HG02852 (cell line): Measurements from ENCODE around the gene SORBS2.

ENCODE experiments used
- ATAC-seq: cut with Tn5 transposase; IDR thresholded peaks from one replicate; pipeline ENCODE4 v1.9.1; 2021; ENCODE audit warnings: mild to moderate bottlenecking, moderate library complexity; ENCODE audit not compliant: unreplicated experiment

SORBS2 gene

DNA sequence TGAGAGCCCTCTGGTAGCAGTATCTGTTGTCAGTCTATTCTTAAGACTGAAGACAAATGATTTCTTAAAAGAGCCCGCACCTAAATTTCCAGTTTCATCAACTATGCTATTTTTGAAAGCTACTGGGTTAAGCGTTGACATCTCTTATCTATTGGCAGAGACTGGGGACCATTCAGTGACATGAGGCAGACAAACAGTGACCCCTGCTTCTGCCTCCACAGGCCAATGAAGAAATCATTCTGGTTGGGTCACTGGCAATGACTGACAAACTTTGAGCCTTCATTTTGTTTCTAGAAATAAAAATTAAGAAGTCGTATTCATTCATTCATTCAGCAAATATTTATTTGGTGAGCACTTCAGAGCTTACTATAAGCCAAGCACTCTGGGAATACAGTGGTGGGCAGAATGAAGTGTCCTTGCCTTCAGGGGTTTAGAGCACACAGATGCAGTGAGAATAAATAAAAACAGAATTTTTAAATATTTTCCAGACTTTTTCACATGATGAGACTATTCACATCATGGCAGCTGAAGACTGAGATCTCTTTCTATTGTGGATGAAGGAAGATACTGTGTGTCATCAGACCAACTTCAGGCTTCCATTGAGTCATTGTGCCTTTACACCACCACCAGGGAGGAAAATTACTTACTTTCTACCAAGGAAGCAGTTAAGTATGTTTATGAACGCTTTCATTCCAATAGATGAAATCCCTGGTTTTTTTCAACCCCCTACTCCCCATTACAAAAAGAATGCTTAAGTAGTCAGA, 36.0 kb downstream of the SORBS2 start:
- no peak for ATAC-seq

DNA sequence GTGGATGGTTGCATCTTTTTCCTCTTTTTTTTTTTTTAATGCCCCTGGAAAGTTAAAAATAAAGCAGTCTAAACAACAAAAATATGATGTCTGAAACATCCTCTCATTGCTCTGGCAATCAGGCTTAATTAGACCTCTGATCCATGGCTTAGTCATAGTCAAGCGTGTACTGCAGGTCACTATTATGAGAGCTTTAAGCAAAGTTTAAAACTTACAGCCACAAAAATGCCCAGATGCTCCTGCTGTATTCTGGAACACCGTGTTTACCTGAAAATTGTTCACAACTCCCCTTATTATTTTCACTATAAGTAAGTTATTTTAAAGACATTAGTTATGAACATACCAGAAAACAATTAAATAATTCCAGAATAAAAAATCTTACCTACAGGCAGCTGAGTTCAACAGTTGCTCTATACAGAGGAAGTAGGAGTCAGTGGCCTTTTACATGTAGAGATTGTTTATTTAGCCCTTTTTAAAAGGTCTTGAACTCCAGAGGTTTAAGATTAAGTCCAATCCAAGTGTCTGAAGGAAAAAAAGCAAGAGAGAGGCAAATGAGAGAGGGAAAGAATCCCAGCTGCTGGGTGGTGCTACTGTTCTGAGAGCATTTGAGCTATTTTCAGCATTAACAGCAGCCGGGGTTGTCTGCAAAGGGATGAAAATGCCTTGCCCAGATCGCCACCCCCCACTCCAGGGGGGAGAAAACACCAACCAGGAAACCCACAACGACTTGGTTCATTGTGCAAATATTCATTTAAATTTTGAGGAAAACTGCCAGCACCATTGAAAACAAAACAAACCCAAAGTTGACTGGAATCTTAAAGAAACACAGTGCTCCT, 36.9 kb downstream of the SORBS2 start:
- no peak for ATAC-seq

DNA sequence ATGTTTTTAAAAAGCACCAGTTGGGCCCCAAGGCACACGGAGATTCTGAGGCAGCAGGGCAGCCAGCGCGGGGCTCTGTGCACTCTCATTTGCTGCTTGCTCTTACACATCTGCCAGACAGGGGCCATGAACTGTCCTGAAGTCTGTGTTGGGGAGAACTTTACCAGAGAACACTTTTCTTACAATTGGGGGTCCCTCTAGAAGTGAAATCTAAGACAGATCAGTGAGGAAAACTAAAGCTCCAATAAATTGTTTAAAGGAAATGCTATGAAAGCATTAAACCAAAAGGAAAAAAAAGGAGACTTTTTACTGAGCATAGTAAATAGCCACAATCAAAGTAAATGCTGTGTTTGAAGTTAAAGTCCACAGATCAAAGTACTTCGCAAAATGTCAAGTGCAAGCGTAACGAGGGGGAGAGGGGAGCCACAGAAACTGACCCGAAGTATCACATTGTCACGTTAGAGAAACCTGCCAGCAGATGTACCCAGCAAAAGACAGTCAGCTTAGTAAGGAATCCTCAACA, 37.8 kb downstream of the SORBS2 start:
- ATAC-seq = no peak

DNA sequence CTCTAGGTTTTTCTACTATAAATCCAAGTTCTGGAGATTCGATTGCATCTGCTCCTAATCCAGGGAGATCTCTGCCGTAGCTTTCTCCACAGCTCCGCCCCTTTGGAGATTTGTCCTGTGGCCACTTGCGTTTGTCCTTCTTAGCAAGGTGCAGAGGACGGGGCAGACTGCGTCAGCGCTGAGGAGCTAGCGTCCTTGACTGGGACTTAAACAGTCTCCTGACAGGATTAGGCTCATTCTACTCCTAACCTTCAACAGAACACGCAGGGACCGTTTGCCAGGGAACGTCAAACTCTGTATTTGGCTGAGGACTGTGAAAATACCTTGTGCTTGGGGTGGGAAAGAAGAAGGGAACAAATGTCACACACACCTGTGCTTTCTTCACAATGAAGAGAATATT, 38.6 kb downstream of the SORBS2 start:
- no peak for ATAC-seq

DNA sequence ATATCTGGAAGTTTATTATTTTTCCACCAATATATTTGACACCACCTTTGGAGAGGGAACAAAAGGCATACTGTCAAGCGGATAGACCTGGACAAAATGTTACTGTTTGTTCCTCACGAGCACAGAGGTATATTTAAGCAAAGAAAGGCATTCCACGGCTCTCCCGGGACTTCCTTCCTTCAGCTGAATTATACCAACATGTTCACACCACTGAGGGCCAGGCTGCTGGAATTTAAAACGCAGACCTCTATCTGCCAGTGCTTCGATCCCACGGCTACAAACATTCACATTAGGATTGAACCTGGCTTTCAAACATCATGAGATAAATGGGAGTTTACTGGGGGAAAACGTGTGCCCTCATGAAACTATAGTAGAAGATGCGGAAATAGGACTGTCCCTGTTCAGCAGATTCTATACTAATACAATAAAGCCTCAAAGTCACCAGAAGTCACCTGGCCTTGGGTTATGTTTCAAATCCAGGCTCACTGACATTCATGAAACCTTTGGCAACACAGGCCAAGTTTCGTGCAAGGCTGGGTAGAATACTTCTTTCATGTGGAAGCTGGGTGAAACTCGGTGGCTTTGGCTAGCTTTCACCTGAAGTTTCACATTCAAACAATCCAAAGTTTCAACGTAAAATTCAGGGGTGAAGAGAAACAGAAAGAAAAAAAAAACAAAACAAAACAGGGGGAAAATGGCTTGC, 39.5 kb downstream of the SORBS2 start:
- no peak for ATAC-seq

DNA sequence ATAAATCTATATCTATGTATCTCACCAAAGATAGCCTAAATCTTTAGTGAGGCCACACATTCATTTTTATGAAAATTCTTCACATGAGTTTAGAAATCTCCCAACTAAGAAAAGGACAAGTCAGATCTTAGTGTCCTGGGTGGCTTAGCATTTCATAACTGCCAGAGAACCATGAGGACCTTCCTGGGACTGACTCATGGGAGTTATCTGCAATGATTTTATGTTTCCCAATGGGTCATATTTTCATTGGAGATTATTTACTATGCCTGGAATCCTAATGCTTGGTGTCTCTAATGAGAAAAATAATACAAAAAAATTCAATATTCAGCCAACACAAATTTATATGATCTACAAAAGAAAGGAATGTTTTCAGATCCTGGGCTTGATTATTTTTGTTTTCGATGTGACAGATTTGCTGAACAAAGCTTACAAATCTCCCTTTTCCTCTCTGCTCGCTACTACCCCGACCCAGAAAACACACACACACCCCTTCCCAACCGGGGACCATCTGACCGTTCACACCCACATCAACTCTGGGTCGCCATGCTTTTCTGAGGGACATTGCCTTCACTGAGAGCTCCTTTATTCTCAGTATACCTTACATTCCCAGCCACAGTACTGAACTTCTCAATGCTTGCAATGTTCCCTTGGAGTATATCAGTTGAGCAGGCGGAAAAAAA, 40.1 kb downstream of the SORBS2 start:
- ATAC-seq = no peak

DNA sequence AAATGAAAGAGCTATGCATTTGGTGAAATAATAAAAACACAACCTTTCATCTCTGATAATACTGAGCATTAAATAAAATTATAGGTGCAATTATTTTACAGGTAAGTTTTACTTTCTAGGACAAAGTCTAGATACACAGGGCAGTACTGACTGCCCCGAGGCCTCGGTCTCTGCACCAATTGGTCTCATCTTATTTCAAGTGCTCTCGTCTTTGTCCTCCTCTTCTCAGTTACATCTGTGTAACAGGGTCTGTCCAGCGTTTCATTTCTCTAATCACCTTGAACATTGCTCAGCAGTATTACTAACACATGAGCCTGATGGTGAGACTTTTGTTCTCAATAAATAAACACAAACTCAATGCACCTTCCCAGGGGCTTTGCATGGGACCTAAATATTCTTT, 44.5 kb downstream of the SORBS2 start:
- ATAC-seq = no peak

DNA sequence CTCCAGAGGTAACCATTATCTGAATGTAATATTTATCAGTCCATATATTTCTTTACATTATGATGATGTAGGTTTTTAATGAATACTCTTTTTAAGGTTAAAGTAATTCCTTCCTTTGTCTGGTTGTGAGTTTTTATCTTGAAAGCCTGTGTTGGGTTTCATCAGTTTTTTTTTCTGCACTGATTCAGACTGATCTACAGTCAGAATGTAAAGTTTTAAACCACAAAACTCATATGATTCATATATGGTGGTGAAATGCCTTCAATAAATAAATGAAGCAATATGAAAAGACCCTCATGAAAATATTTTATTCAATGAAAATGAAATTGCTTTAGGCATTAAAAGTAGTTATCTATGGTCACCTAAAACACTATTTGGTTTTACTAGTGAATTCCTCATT, 47.1 kb downstream of the SORBS2 start:
- ATAC-seq = no peak

DNA sequence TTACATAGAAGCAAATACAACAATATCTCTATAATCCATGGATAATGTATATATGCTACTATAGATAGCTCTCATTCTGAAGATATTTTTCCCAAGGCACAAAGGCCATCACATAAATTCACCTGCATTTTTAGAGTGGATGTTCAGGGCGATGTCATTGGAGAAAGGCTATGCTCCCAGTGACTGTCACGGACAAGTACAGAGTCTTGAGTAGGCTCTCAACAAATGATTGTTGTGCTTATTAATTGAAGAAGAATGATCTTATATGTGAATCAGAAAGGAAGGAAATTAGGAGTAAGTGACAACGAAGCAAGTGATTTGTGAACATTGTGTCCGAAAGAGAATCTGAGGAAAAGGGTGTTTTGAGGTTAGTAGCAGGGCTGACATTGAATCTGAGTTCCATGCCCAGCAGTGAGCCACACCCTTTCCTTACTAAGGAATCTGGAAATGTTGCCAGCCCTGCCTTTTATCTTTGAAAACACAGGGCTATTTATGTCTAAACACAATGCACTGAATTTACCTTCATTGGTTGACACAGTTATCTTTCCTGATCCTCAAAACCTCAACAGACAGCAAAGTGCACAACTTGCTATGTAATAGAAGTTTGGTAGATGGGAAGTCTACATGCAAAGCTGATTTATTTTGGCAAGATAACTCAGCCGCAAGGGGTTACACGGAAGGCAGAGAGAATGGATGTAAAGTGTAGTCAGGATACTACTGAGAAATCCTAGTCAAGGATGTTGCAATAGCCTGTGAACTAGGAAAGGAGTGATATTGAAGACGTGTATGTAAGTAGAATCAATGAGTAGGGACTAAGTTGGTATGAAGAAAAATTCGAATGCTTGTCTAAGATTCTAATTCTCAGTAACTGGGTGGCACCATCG, 50.4 kb downstream of the SORBS2 start:
- ATAC-seq = no peak

DNA sequence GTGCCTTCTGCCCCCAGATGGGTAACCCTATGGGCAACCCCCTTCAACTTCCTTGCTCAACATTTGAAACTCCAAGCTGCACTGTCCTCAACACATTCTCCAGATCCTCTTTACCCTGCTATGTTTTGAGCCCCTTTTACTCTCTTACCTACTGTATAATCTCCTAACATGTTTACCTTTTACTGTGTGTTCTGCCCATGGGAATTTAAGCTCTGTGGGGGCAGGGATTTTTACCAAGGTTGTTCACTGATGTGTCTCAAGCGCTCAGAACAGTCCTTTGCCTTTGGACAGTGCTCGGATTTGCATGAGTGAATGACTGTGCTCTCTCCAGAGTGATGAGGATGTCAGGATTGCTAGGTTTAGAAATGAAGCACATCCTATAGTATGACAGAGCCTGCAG, 53.2 kb downstream of the SORBS2 start:
- no peak for ATAC-seq

DNA sequence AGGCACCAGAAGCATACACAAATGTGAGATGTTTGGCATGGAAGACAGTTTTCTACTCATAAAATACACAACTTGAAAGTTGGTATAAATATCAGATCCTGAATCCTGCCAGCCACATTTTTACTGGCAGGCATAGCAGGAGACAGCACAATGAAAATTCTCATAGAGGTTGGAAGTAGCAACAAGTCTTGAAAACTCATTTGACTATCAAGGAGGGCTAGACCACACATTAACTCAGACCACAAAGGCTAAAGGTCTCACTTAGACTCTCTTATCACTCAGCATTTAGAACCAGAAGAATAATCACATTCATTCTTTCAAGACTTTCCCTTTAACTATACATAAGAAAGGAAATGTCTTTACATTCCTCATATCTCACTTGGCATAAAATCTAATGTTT, 56.5 kb downstream of the SORBS2 start:
- ATAC-seq = no peak

DNA sequence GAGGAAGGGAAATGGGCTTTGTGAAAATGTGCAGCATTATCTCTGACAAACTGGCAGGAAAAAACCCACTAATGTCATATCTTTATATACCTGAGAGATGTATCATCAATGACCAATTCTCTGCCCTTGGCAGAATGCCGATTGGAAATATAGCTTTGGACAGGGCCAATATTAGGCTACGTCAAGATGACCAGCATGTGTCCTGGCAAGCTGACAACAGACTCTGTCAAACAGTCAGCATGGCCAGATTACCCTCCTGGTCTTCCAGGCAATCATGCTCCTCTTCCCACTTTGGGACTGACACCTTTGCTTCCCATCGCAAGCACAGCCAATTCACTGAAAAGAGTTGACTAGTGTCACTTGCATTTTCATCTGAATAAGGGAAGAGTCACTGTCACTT, 57.0 kb downstream of the SORBS2 start:
- ATAC-seq = no peak

DNA sequence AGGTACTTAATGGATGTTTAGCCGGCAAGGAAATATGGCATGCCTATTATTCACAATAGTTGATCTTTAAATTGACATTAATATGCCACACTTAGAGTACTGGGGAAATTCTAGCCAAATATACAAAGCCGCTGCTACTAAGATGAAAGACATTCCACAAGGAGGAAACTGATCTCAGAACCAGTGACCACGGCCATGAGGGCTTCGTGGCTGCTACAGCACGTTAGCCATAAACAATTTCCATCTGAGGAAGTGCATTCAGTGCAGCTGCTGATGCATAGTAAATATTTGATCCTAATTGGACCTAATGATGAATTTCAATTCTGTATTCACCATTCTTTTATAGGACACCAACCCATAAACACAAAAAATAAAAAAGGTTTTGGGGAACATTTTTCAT, 59.1 kb downstream of the SORBS2 start:
- ATAC-seq = no peak

DNA sequence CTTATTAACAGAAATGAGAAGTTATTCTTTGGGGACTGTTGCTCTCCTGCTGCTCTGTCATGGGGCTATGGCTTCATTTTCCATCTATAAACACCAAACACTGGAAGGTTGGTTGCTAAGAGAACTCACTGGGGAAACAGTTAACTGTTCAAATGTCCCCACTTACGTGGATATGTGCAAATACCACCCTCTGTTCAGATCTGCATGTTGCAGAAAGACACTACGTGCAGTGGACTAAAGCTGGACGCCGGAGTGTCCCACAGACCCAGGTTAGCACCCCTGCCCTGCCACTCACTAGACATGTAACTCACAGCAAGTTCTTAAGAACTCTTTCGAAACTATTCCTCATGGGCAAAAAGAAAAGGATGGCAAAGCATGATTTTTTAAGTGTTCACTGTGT, 62.1 kb downstream of the SORBS2 start:
- no peak for ATAC-seq

DNA sequence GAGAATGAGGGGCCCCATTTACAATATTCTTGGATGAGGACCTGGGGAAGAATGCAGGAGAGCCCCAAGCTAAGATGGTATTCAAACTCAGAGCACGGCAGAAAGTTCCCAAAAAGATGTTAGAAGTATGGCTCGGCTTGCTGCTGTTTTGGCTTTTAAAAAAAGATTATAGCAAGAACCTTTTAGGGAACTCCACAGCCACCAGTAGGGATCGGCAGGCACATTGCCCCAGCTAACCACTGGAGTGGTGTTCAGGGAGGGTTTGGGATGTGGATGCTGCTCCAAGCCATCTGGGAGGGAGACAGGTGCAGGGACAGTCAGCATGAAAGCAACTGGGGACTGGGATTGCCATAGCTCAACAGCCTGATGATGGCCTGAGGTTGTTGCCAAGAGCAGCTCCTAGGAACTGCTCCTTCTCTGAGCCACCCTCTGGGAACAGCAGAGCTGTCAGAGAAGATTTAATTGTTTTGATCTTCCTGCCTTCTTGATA, 63.0 kb downstream of the SORBS2 start:
- ATAC-seq = no peak

DNA sequence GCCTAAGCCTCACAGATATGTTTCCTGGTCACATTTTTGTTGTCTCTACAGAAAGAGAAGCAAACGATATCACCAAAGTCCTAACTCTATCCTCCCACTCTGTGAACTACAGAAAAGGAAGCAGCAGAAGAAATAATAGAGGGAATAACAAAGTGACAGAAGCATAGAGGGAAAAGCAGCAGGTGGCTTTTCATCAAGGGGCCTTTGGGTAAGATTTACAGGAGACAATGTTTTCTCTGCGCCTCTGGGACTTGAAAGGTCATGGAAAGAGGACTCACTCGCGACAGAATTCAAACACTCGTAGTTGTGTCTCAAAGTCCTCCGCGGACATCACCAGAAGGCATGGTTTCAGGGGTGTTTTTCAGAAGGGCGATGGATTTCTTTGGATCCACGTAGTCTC, 66.1 kb downstream of the SORBS2 start:
- ATAC-seq = no peak

DNA sequence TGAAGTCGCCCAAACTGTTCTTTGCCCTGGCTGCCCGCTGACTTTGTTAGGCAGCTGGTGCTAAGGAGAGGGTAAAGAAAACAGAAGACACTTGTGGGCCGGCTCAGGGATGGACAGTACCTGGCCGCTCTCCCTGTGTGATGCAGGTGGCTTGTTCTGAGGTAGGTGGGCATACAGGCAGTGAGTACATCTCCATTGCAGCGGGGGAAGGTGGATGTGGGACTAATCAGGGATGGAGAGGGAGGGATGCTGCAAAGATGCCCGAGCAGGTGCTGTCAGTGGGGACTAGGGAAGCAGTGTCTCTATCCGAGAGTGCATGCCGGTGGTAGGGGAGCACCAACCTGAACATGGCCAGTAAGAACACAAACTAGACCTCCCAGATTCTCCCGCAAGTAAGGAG, 67.0 kb downstream of the SORBS2 start:
- ATAC-seq = no peak

DNA sequence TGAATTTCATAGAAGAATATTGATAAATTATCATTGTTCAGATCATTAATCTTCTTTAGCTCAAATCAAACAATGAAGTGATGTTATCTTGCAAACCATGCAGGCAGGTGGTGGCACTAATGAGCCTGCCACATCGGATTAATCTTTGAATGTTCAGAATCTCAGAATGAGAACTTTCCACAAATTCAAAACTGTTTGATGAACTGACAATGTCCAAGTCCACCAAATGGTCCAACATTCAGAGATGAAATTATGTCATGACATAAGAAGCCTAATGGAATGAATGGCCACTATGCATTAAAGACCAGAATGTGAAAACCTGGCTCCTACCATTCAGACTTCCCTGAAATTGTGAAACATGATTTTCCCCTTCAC, 67.5 kb downstream of the SORBS2 start:
- ATAC-seq = no peak

DNA sequence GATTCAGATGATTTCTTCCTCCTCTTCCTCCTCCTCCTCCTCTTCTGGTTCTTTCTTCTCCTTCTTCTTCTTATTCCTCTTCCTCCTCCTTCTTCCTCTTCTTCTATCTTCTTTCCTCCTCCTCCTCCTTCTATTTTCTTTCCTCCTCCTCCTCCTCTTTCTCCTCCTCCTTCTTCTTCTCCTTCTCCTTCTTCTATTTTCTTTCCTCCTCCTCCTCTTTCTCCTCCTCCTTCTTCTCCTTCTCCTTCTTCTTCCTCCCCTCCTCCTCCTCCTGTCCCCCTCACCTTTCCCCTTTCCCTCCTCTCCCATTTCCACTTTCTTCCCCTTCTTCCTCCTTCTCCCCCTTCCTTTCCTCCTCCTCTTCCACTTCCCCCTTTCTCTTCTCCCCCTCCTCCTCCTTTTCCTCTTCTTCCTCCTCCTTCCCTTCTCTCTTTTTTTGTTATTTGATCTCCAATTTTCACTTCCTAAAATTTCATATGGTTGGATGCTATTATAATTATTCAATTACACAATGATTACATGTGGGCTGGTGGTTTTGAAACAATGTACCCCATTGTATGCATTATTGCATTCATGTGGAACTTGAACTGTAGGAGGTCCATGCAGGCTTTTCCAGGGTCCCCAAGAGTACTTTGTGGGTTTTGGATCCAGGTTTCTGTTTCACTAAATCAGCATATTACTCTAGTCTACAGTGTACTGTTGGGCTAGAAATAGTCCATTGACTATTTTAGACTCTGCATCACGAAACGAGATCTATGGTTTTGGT, 68.1 kb downstream of the SORBS2 start:
- ATAC-seq = no peak
